HepG2 (cell line): Measurements from ENCODE around the gene SMARCA2. TPM values are rescaled to one million over a fixed set of nuclear protein-coding genes. Genes with fewer than 3 reads are reported as not detected.

Experiments
- ATAC-seq: fragments of 200-7000 bp; cut with Tn5 transposase; 3 replicates; pipeline ENCODE4 v1.9.1; 2020; ENCODE audit warnings: mild to moderate bottlenecking, moderate library complexity
- BruUV-seq: library from RNA; stranded (reverse); fragments of 400-500 nt; replicated peaks from 2 replicates; lab custom pipeline; 2021; lab: Mats Ljungman, UMichigan
- CTCF ChIA-PET: fragments of 300-600 bp; formaldehyde crosslinking; extraction: SDS; loops from one replicate; lab custom pipeline; 2021; ENCODE audit warnings: low total read pairs, inconsistent platforms, low intra/inter-chr PET ratio; lab: Yijun Ruan, JAX
- POLR2A ChIA-PET: fragments of 350-600 bp; sonication (Branson Sonifier 250); formaldehyde crosslinking; loops from one replicate; lab custom pipeline; 2020; ENCODE audit warnings: antibody characterized with exemption, inconsistent platforms; lab: Yijun Ruan, JAX
- DNase-seq: peaks from one replicate; pipeline ENCODE4 v3.0.0-alpha.2; 2015; ENCODE audit warnings: low spot score
- FAIRE-seq: peaks from 3 replicates; lab custom pipeline; 2011; peaks lifted over from hg19 to GRCh38; lab: Jason Lieb, UNC
- H2AFZ ChIP-seq: one replicate; pipeline ENCODE4 v1.6.1; 2011; ENCODE audit warnings: low read length, inconsistent platforms
- H3K27ac ChIP-seq: fragments of 300-600 bp; 3 replicates; pipeline ENCODE4 v1.8.0; 2011; ENCODE audit warnings: mixed run types, mild to moderate bottlenecking, mixed read lengths, low read length, inconsistent platforms; ENCODE audit not compliant: insufficient read depth; ENCODE audit errors: extremely low read length
- H3K27me3 ChIP-seq, 2 experiments: fragments of 200-600 bp in 1 of 2; 2 replicates in 1 of 2; 3 replicates in 1 of 2; pipeline versions ENCODE4 v1.6.0 to v1.8.0; 2011; ENCODE audit warnings: low read length in 2 of 2, mild to moderate bottlenecking in 2 of 2, moderate library complexity in 2 of 2, inconsistent platforms in 1 of 2; ENCODE audit not compliant: insufficient read depth in 2 of 2, control insufficient read depth in 1 of 2
- H3K36me3 ChIP-seq, 2 experiments: fragments of 200-600 bp in 1 of 2; replicated peaks in 1 of 2; 2 replicates in 1 of 2; 3 replicates in 1 of 2; pipeline versions ENCODE4 v1.5.1 to v1.8.0; 2011; ENCODE audit warnings: low read length in 2 of 2, inconsistent platforms in 1 of 2; ENCODE audit not compliant: insufficient read depth in 2 of 2, control insufficient read depth in 1 of 2
- H3K4me1 ChIP-seq: 2 replicates; pipeline ENCODE4 v1.5.1; 2012; ENCODE audit warnings: low read length, inconsistent platforms; ENCODE audit not compliant: insufficient read depth
- H3K4me2 ChIP-seq: 2 replicates; pipeline ENCODE4 v1.6.0; 2011; ENCODE audit warnings: low read depth, low read length, inconsistent platforms
- H3K4me3 ChIP-seq, 3 experiments: fragments of 200-600 bp in 1 of 3; sonication (generic), shearing (Covaris generic) in 1 of 3; replicated peaks in 1 of 3; 2 replicates each; pipeline ENCODE4 v1.5.1; 2011 to 2016; ENCODE audit warnings: low read length in 3 of 3, inconsistent platforms in 2 of 3, low read depth in 2 of 3, mild to moderate bottlenecking in 2 of 3, control low read depth in 1 of 3, mixed read lengths in 1 of 3; ENCODE audit not compliant: insufficient read depth in 1 of 3
- H3K79me2 ChIP-seq: one replicate; pipeline ENCODE4 v1.6.1; 2011; ENCODE audit warnings: low read length, inconsistent platforms; ENCODE audit not compliant: insufficient read depth
- H3K9ac ChIP-seq: 2 replicates; pipeline ENCODE4 v1.6.0; 2011; ENCODE audit warnings: mild to moderate bottlenecking, low read depth, low read length, inconsistent platforms; ENCODE audit not compliant: insufficient read depth
- H3K9me3 ChIP-seq: 2 replicates; pipeline ENCODE4 v1.5.1; 2012; ENCODE audit warnings: mild to moderate bottlenecking, low read length
- H4K20me1 ChIP-seq: 2 replicates; pipeline ENCODE4 v1.6.0; 2011; ENCODE audit warnings: inconsistent platforms, mild to moderate bottlenecking, low read length, moderate library complexity; ENCODE audit not compliant: insufficient read depth
- ESRRA ChIP-seq: sonication (generic); formaldehyde crosslinking; IDR thresholded peaks from 2 replicates; pipeline ENCODE4 v1.5.1; 2020; ENCODE audit warnings: mild to moderate bottlenecking, low read depth, missing genetic modification reagents
- ETV6 ChIP-seq: sonication (generic); formaldehyde crosslinking; conservative IDR thresholded peaks from 2 replicates; pipeline ENCODE4 v1.4.0; 2020; ENCODE audit warnings: missing genetic modification reagents
- HNF1B ChIP-seq: sonication (generic); formaldehyde crosslinking; IDR thresholded peaks from 2 replicates; pipeline ENCODE4 v1.5.1; 2020; ENCODE audit warnings: mild to moderate bottlenecking, moderate library complexity, missing genetic modification reagents
- PPARG ChIP-seq: conservative IDR thresholded peaks from 2 replicates; pipeline ENCODE4 v1.6.1; 2016; ENCODE audit warnings: missing biosample characterization, missing genetic modification reagents
- THAP9 ChIP-seq: sonication (generic); formaldehyde crosslinking; IDR thresholded peaks from 2 replicates; pipeline ENCODE4; 2020; ENCODE audit warnings: missing genetic modification reagents, mild to moderate bottlenecking, borderline replicate concordance
- ZFP91 ChIP-seq: sonication (generic); formaldehyde crosslinking; IDR thresholded peaks from 2 replicates; pipeline ENCODE4 v1.9.0; 2022; ENCODE audit warnings: missing genetic modification reagents, mild to moderate bottlenecking, borderline replicate concordance
- ZMYM3 ChIP-seq: sonication (generic); formaldehyde crosslinking; IDR thresholded peaks from 2 replicates; pipeline ENCODE4 v1.5.1; 2020; ENCODE audit warnings: mild to moderate bottlenecking, missing genetic modification reagents
- ZNF317 ChIP-seq: sonication (generic); formaldehyde crosslinking; IDR thresholded peaks from 2 replicates; pipeline ENCODE4 v1.5.0; 2020; ENCODE audit warnings: mild to moderate bottlenecking, missing genetic modification reagents
- ZNF577 ChIP-seq: sonication (generic); formaldehyde crosslinking; IDR thresholded peaks from 2 replicates; pipeline ENCODE4 v1.4.0; 2020; ENCODE audit warnings: mild to moderate bottlenecking, low read depth, missing genetic modification reagents, borderline replicate concordance
- WGBS: methylation state at CpG from one replicate; pipeline ENCODE4 v1.1.6; 2017; ENCODE audit warnings: low lambda C conversion rate; 5-methylcytosine and 5-hydroxymethylcytosine counted together
- in situ Hi-C: cut with HindIII; loops from 2 replicates; pipeline ENCODE4 v1.10.0; 2017; ENCODE audit warnings: low pct_unique_long_range_greater_than_20kb; ENCODE audit not compliant: extremely low pct_ligation_motif_present
- intact Hi-C: fragments of 100-400 bp; cut with micrococcal nuclease; formaldehyde crosslinking; loops from one replicate; pipeline ENCODE4 v1.10.0; 2022; ENCODE audit not compliant: unreplicated experiment
- polyA plus RNA-seq, 8 experiments: library from polyadenylated mRNA; depleted of rRNA in 3 of 8; stranded (reverse) in 7 of 8; unstranded in 1 of 8; fragments of >200 nt; fragmentation: Illumina TruSeq in 4 of 8; extraction: Trizol in 4 of 8; gene quantifications; 2 replicates each; pipeline versions ENCODE4 v1.2.1 to v1.2.3, GENCODE V29; 2011 to 2016; ENCODE audit warnings: low read depth in 4 of 8, missing spikeins in 1 of 8, mixed read lengths in 1 of 8; ENCODE audit not compliant: insufficient read depth in 1 of 8
- total RNA-seq, 5 experiments: library from RNA; depleted of rRNA; stranded (reverse); fragments of >200 nt; fragmentation: Illumina TruSeq; extraction: Trizol; gene quantifications; 2 replicates each; pipeline ENCODE4 v1.2.3, GENCODE V29; 2016; ENCODE audit warnings: low read depth in 1 of 5
- TF ChIP-seq, protein P1 (sequence below): sonication (generic); formaldehyde crosslinking; IDR thresholded peaks from 2 replicates; pipeline ENCODE4 v1.4.0; 2020; ENCODE audit warnings: mild to moderate bottlenecking, missing genetic modification reagents
- TF ChIP-seq, protein P2 (sequence below): sonication (generic); formaldehyde crosslinking; IDR thresholded peaks from 2 replicates; pipeline ENCODE4 v1.8.0; 2022; ENCODE audit warnings: mild to moderate bottlenecking, missing genetic modification reagents

The SMARCA2 gene
- total and polyA plus RNA-seq, 2 of the 13 experiments (the other 11 are each of a cell fraction or from before 2014, with no cell fraction given) = 22.5 to 23.7 TPM

DNA sequence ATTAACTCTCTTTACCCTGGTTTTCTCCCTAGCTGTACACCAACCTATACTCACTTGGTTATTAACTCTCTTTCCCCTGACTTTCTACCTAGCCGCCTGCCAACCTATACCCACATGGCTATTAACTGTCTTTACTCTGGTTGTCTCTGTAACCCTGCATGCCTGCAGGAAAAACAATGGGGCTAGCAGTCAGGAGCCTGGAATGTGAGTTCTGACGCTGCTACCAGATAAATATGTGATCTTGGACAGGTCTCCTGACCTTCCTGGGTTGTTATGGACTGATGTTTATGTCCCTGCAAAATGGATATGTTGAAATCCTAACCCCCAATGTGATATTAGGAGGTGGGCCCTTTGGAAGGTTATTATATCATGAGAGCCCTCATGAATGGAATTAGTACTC lies 119.2 kb downstream of the SMARCA2 start (continued):
- TF ChIP-seq ZNF577 (CRISPR knock-in tag) (no peak), ZMYM3 (CRISPR knock-in tag) (no peak), THAP9 (CRISPR knock-in tag) (no peak)

DNA sequence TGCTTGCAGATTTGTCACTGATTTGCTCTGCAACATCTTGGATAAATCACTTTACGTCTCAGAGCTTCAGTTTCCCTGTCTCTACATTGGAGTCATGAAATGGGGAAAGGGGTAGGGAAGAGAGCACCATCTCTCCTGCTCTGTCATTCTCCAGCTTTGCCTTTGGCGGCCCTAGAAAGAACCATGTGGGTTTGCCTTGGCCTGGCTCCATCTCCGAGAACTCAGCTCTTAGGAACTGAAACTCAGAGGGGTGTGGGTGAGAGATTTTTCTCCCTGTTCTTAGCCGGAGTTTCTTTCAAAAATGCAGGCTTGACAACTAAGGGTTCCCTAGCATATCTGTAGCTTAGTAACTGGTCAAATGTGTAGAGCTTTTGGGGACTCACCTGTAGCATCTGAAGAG lies 123.5 kb downstream of the SMARCA2 start:
- Histone ChIP-seq H3K79me2 (no peaks in the 10 kb centered on the region), H3K9me3 (no peaks in the 10 kb centered on the region), H2AFZ (no peak overlapping the region), H3K27ac (no peak overlapping the region), H3K36me3 (peaks cover 0 to 3% of the 10 kb centered on the region in 2 experiments; a peak in 1 of 5 replicates), H3K4me3 (no peak overlapping the region), H3K4me1 (no peaks in the 10 kb centered on the region), H4K20me1 (no peaks in the 10 kb centered on the region), H3K4me2 (no peak overlapping the region), H3K27me3 (no peaks in the 10 kb centered on the region), H3K9ac (no peak overlapping the region)
- intact Hi-C loops = loop anchor here (10.0 kb wide), 1 partner anchor 586 kb away; no protein-coding TSS in a partner anchor
- TF ChIP-seq, protein P1, sequence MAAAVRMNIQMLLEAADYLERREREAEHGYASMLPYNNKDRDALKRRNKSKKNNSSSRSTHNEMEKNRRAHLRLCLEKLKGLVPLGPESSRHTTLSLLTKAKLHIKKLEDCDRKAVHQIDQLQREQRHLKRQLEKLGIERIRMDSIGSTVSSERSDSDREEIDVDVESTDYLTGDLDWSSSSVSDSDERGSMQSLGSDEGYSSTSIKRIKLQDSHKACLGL (CRISPR knock-in tag) = no peak
- TF ChIP-seq ESRRA (no peak), ETV6 (CRISPR knock-in tag) (no peak), ZNF317 (no peak), PPARG (CRISPR knock-in tag) (no peak), HNF1B (CRISPR knock-in tag) (no peak), ZFP91 (no peak)
- TF ChIP-seq, protein P2, sequence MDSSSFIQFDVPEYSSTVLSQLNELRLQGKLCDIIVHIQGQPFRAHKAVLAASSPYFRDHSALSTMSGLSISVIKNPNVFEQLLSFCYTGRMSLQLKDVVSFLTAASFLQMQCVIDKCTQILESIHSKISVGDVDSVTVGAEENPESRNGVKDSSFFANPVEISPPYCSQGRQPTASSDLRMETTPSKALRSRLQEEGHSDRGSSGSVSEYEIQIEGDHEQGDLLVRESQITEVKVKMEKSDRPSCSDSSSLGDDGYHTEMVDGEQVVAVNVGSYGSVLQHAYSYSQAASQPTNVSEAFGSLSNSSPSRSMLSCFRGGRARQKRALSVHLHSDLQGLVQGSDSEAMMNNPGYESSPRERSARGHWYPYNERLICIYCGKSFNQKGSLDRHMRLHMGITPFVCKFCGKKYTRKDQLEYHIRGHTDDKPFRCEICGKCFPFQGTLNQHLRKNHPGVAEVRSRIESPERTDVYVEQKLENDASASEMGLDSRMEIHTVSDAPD (CRISPR knock-in tag) = no peak
- BruUV-seq = no TSS peak
- DNase-seq (no peak), ATAC-seq (no peak), FAIRE-seq (no peak)
- in situ Hi-C loops = no loop called here
- ChIA-PET POLR2A (no interaction called here), CTCF (no interaction called here)
- WGBS = 89% methylated on average over 4 of the region's 4 CpGs
